ENCODE data around the gene HOXA3. TPM values are rescaled to one million over a fixed set of nuclear protein-coding genes. Genes with fewer than 3 reads are reported as not detected.

HOXA3 gene
- total RNA-seq, 2 donors from 2014 or later: not detected

- no peak overlapping the region for H3K9ac ChIP-seq (ENCODE audit: extremely low read depth, low read length, poor library complexity, severe bottlenecking)
- peaks cover 12% of the 10 kb centered on the region for H3K9me3 Mint-ChIP-seq
- WGBS, 2 experiments (ENCODE audit: insufficient coverage in 1 of 2, insufficient read length in 1 of 2): 23 to 24% methylated on average over 19 to 22 of the region's 24 CpGs
These were observed 11.1 kb upstream of the HOXA3 start for GRCh38 chr7:27163288-27164044.

DNA sequence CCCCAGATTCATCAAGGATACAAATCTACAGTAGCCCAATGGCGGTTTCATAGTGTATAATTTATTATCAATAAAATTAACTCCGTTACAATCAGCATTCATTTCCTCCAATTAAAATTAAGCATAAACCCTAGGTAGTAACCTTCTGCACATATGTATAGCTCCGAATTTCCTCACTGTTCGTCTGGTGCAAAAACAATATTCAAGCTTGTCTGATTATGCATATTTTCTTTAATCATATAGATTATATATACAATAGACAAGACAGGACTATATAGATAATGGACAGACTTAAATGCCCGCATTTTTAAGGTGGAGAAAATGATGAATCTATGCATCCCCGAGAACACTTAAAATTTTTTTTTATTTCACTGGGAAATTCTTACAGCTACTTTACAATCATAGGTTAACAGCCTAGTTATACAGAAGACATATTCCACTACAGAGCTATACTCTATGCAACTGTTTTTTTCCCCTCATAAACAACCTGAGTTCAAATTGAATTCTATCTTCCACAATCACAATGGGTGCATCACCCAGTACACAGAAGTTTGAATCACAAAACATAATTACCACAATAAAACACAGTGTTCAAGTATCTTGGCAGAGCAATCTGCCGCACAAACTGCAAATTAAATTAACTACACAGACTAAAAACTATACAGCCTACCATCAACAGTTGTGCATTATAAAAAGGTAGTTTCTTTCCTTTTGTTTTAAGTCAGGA lies 10.3 kb upstream of the HOXA3 start:
- Histone ChIP-seq H3K9ac (ENCODE audit: extremely low read depth, low read length, poor library complexity, severe bottlenecking) (no peak overlapping the region), H3K4me1 (ENCODE audit: control insufficient read depth, insufficient read depth, low read length) (no peaks in the 10 kb centered on the region), H3K36me3 (ENCODE audit: control insufficient read depth, insufficient read depth, low read length) (no peaks in the 10 kb centered on the region), H3K27ac (ENCODE audit: low read depth, low read length) (peak overlapping the region; percentile 38), H3K27me3 (ENCODE audit: control insufficient read depth, insufficient read depth, low read length, poor library complexity, severe bottlenecking) (peaks cover 100% of the 10 kb centered on the region), H3K4me3 (ENCODE audit: low read length) (no peak overlapping the region), H3K9me3 (ENCODE audit: control insufficient read depth, low read length) (peaks cover 17% of the 10 kb centered on the region)
- H3K27me3 Mint-ChIP-seq (ENCODE audit: insufficient read depth): peaks cover 99% of the 10 kb centered on the region
- no peak for DNase-seq
- 68 to 93% methylated on average over 2 to 7 of the region's 7 CpGs for WGBS, 2 experiments (ENCODE audit: insufficient coverage in 1 of 2, insufficient read length in 1 of 2)
- no peak overlapping the region for H3K4me3 Mint-ChIP-seq
- no peaks in the 10 kb centered on the region for H3K4me1 Mint-ChIP-seq
- H3K27ac Mint-ChIP-seq: no peak overlapping the region
- no peak for TF ChIP-seq CTCF (conservative IDR thresholded peaks at IDR 0.05)
- H3K36me3 Mint-ChIP-seq (ENCODE audit: low read depth): peaks cover 2% of the 10 kb centered on the region
- peaks cover 20% of the 10 kb centered on the region for H3K9me3 Mint-ChIP-seq

More at GRCh38 chr7:27163288-27164044, 11.1 kb upstream of the HOXA3 start:
- peak overlapping the region; percentile 38 for H3K27ac ChIP-seq (ENCODE audit: low read depth, low read length)
- no peaks in the 10 kb centered on the region for H3K36me3 ChIP-seq (ENCODE audit: control insufficient read depth, insufficient read depth, low read length)
- H3K4me1 ChIP-seq (ENCODE audit: control insufficient read depth, insufficient read depth, low read length): no peaks in the 10 kb centered on the region
- H3K27ac Mint-ChIP-seq: no peak overlapping the region
- no peak for TF ChIP-seq CTCF (conservative IDR thresholded peaks at IDR 0.05)
- H3K27me3 ChIP-seq (ENCODE audit: control insufficient read depth, insufficient read depth, low read length, poor library complexity, severe bottlenecking): peaks cover 100% of the 10 kb centered on the region
- peaks cover 99% of the 10 kb centered on the region for H3K27me3 Mint-ChIP-seq (ENCODE audit: insufficient read depth)
- peaks cover 2% of the 10 kb centered on the region for H3K36me3 Mint-ChIP-seq (ENCODE audit: low read depth)
- peaks cover 14% of the 10 kb centered on the region for H3K9me3 ChIP-seq (ENCODE audit: control insufficient read depth, low read length)
- no peak for DNase-seq
- H3K4me3 ChIP-seq (ENCODE audit: low read length): no peak overlapping the region
- no peaks in the 10 kb centered on the region for H3K4me1 Mint-ChIP-seq
- H3K4me3 Mint-ChIP-seq: no peak overlapping the region

DNA sequence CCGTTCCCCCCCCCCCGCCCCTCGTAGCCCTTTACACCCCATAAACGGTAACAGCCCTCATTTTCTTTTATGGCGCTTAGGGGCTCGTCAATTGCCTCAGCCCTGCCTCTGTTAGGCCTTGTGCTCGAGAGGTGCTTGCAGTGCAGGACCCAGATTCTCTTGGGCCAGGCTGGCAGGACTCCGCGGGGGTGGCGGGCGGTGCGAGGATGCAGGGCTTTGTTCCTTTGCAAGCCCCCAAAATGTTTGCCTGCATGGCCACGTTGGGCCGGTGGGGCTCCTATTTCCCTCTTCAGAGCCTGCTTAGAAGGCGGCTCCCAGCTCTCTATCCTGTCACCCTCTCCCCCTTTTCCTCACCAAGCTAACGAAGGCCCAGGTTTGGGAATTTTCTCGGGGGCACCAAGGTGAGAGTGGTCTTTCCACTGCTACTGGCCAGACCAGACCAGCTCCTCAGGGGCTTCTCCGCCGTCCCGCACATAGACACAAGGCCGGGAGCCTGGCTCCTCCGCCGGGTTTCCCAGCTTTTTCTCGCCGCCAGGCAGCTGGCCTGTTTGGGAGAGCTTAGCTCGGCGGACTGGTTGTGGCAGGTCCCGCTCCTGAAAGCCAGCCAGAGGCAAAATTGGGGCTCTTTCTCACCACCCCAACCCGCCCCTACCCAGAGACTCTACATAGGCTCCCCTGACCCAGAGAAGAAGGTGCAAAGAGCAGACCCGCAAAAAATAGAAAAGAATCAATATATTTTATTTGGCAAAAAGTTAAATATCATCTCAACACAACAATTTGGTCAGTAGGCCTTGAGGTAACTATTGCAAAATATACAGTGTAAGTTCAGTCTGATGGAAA lies 9.6 kb upstream of the HOXA3 start:
- Mint-ChIP-seq H3K9me3 (peaks cover 28% of the 10 kb centered on the region), H3K27me3 (ENCODE audit: insufficient read depth) (peaks cover 99% of the 10 kb centered on the region), H3K36me3 (ENCODE audit: low read depth) (peaks cover 2% of the 10 kb centered on the region), H3K4me3 (no peak overlapping the region), H3K27ac (no peak overlapping the region), H3K4me1 (no peaks in the 10 kb centered on the region)
- no peak for DNase-seq
- H3K9ac ChIP-seq (ENCODE audit: extremely low read depth, low read length, poor library complexity, severe bottlenecking): no peak overlapping the region
- peaks cover 25% of the 10 kb centered on the region for H3K9me3 ChIP-seq (ENCODE audit: control insufficient read depth, low read length)
- no peak for TF ChIP-seq CTCF (conservative IDR thresholded peaks at IDR 0.05)
- no peaks in the 10 kb centered on the region for H3K36me3 ChIP-seq (ENCODE audit: control insufficient read depth, insufficient read depth, low read length)
- H3K4me3 ChIP-seq (ENCODE audit: low read length): no peak overlapping the region
- 22 to 30% methylated on average over 11 to 27 of the region's 30 CpGs for WGBS, 2 experiments (ENCODE audit: insufficient coverage in 1 of 2, insufficient read length in 1 of 2)
- peak overlapping the region; percentile 44 for H3K27ac ChIP-seq (ENCODE audit: low read depth, low read length)
- H3K27me3 ChIP-seq (ENCODE audit: control insufficient read depth, insufficient read depth, low read length, poor library complexity, severe bottlenecking): peaks cover 100% of the 10 kb centered on the region
- no peaks in the 10 kb centered on the region for H3K4me1 ChIP-seq (ENCODE audit: control insufficient read depth, insufficient read depth, low read length)
